Panc1 (cell line): Measurements from ENCODE around the gene TENM3. TPM values are rescaled to one million over a fixed set of nuclear protein-coding genes. Genes with fewer than 3 reads are reported as not detected.

Experiments used
- ATAC-seq: fragments of 200-7000 bp; cut with Tn5 transposase; 2 replicates; pipeline ENCODE4 v1.9.1; 2020; ENCODE audit warnings: mild to moderate bottlenecking, moderate library complexity
- BruUV-seq: library from RNA; stranded (reverse); fragments of 400-500 nt; replicated peaks from 2 replicates; lab custom pipeline; 2021; lab: Mats Ljungman, UMichigan
- CTCF ChIA-PET: fragments of 300-600 bp; sonication (Branson Sonifier 250); formaldehyde crosslinking; loops from one replicate; lab custom pipeline; 2022; ENCODE audit warnings: antibody characterized with exemption; lab: Charles Lee
- POLR2A ChIA-PET: fragments of 300-600 bp; sonication (Branson Sonifier 250); formaldehyde crosslinking; loops from one replicate; lab custom pipeline; 2022; ENCODE audit warnings: antibody characterized with exemption; lab: Charles Lee
- DNase-seq: peaks from one replicate; pipeline ENCODE4 v3.0.0-alpha.2; 2010; ENCODE audit warnings: low read depth, low spot score
- H3K27ac ChIP-seq: 2 replicates; pipeline ENCODE4 v1.5.1; 2011; ENCODE audit warnings: mild to moderate bottlenecking, low read length, inconsistent platforms
- H3K27me3 ChIP-seq: fragments of 200-500 bp; sonication (Bioruptor generic); 2 replicates; pipeline ENCODE4 v1.6.0; 2014; ENCODE audit warnings: low read length, inconsistent platforms; ENCODE audit not compliant: control insufficient read depth, insufficient read depth
- H3K36me3 ChIP-seq: fragments of 200-500 bp; sonication (Bioruptor generic); 2 replicates; pipeline ENCODE4 v1.5.1; 2014; ENCODE audit warnings: inconsistent platforms, mild to moderate bottlenecking, low read length, moderate library complexity; ENCODE audit not compliant: control insufficient read depth, insufficient read depth
- H3K4me1 ChIP-seq: 2 replicates; pipeline ENCODE4 v1.5.1; 2011; ENCODE audit warnings: inconsistent platforms, mild to moderate bottlenecking, low read length, moderate library complexity; ENCODE audit not compliant: control insufficient read depth, insufficient read depth
- H3K4me3 ChIP-seq, 2 experiments: 2 replicates each; pipeline ENCODE4 v1.5.1; 2011 to 2012; ENCODE audit warnings: low read depth in 2 of 2, low read length in 2 of 2, mild to moderate bottlenecking in 2 of 2, inconsistent platforms in 1 of 2, moderate library complexity in 1 of 2
- H3K9me3 ChIP-seq: fragments of 200-500 bp; sonication (Bioruptor generic); 2 replicates; pipeline ENCODE4 v1.5.1; 2014; ENCODE audit warnings: low read depth, mild to moderate bottlenecking, inconsistent platforms, low read length, moderate library complexity; ENCODE audit not compliant: control insufficient read depth, insufficient read depth
- POLR2AphosphoS5 ChIP-seq: IDR thresholded peaks from 2 replicates; pipeline ENCODE4 v1.6.1; 2012; ENCODE audit warnings: mild to moderate bottlenecking, low read depth, low read length, moderate library complexity
- SIN3A ChIP-seq: IDR thresholded peaks from 2 replicates; pipeline ENCODE4 v1.6.1; 2012; ENCODE audit warnings: low read depth, mild to moderate bottlenecking, low read length, moderate library complexity, borderline replicate concordance; ENCODE audit not compliant: insufficient read depth
- TCF7L2 ChIP-seq: IDR thresholded peaks from 2 replicates; pipeline ENCODE4 v1.6.1; 2011; ENCODE audit warnings: mild to moderate bottlenecking, low read depth, low read length, inconsistent platforms
- in situ Hi-C: cut with HindIII; loops from 2 replicates; pipeline ENCODE4 v1.10.0; 2016; ENCODE audit warnings: low sequenced_read_pairs, low pct_unique_long_range_greater_than_20kb
- intact Hi-C: fragments of 100-400 bp; cut with micrococcal nuclease; formaldehyde crosslinking; loops from one replicate; pipeline ENCODE4 v1.10.0; 2022; ENCODE audit not compliant: unreplicated experiment
- total RNA-seq: library from RNA; stranded (reverse); gene quantifications from one replicate; pipeline ENCODE4 v1.2.1, GENCODE V29; 2021; ENCODE audit not compliant: unreplicated experiment
- TF ChIP-seq, protein P1 (sequence below), 2 experiments: IDR thresholded peaks; 2 replicates each; pipeline ENCODE4 v1.6.1; 2011 to 2012; ENCODE audit warnings: low read depth in 2 of 2, control low read depth in 1 of 2, low read length in 1 of 2, mild to moderate bottlenecking in 1 of 2, moderate library complexity in 1 of 2; ENCODE audit not compliant: insufficient read depth in 1 of 2
- TF ChIP-seq, protein P2 (sequence below): fragments of 450-650 bp; IDR thresholded peaks from 2 replicates; pipeline ENCODE4 v1.5.1; 2017; ENCODE audit warnings: mild to moderate bottlenecking

TENM3 gene
- total RNA-seq, 1 experiment from 2014 or later, result 0.95 TPM

DNA sequence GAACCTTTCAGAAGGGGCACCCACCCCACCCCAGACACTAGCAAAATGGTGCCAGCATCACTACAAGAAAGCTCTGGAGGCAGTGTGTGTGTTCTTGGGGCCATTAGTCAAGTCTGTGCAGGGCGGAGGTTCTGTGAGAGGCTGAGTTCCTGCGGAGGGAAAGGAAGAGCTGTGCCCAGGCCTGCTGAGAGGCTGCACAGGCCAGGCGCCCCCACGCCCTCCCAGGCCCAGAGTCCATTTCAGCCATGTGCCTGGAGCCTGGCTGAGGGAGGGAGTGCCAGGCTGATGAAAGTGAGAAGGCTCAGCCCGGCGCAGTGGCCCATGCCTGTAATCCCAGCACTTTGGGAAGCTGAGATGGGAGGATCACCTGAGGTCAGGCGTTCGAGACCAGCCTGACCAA, 584.0 kb downstream of the TENM3 start:
- POLR2A ChIA-PET, result no interaction called here
- in situ Hi-C loops, result no loop called here

DNA sequence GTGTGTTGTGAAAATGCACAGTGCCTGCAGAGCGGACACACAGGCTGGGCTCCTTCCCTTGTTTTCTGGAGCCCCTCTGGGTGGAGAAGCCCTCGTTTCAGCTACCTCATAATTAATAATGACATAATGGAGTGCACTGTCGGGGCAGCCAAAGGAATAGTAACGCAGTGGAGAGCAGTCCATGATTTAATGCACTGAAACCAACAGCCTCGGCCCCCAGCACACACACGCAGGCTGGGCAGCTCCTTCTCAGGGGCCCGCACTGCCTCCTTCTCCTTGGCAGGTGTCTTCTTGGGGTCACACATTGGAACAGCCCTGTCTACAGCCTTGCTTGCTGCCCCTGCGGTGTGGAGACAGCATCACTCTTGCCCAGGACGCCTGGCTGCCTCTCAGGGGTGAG, 584.8 kb downstream of the TENM3 start:
- Histone ChIP-seq H3K4me1 (no peaks in the 10 kb centered on the region), H3K4me3 (no peak overlapping the region), H3K9me3 (no peaks in the 10 kb centered on the region), H3K27me3 (no peaks in the 10 kb centered on the region), H3K27ac (no peak overlapping the region), H3K36me3 (no peaks in the 10 kb centered on the region)
- BruUV-seq, result no TSS peak
- intact Hi-C loops, result no loop called here
- CTCF ChIA-PET, result no interaction called here
- ATAC-seq (no peak), DNase-seq (no peak)
- POLR2A ChIA-PET, result no interaction called here
- no peak for TF ChIP-seq SIN3A
- TF ChIP-seq, protein P1, sequence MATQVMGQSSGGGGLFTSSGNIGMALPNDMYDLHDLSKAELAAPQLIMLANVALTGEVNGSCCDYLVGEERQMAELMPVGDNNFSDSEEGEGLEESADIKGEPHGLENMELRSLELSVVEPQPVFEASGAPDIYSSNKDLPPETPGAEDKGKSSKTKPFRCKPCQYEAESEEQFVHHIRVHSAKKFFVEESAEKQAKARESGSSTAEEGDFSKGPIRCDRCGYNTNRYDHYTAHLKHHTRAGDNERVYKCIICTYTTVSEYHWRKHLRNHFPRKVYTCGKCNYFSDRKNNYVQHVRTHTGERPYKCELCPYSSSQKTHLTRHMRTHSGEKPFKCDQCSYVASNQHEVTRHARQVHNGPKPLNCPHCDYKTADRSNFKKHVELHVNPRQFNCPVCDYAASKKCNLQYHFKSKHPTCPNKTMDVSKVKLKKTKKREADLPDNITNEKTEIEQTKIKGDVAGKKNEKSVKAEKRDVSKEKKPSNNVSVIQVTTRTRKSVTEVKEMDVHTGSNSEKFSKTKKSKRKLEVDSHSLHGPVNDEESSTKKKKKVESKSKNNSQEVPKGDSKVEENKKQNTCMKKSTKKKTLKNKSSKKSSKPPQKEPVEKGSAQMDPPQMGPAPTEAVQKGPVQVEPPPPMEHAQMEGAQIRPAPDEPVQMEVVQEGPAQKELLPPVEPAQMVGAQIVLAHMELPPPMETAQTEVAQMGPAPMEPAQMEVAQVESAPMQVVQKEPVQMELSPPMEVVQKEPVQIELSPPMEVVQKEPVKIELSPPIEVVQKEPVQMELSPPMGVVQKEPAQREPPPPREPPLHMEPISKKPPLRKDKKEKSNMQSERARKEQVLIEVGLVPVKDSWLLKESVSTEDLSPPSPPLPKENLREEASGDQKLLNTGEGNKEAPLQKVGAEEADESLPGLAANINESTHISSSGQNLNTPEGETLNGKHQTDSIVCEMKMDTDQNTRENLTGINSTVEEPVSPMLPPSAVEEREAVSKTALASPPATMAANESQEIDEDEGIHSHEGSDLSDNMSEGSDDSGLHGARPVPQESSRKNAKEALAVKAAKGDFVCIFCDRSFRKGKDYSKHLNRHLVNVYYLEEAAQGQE (IDR thresholded peaks at IDR 0.05; ENCODE audit: insufficient read depth in 1 of 2, low read depth in 2 of 2, low read length in 1 of 2), result no peak
- in situ Hi-C loops, result no loop called here

More for the DNA sequence above, 584.0 kb downstream of the TENM3 start:
- Histone ChIP-seq H3K27ac (no peak overlapping the region), H3K9me3 (no peaks in the 10 kb centered on the region), H3K36me3 (no peaks in the 10 kb centered on the region), H3K27me3 (no peaks in the 10 kb centered on the region), H3K4me3 (no peak overlapping the region), H3K4me1 (no peaks in the 10 kb centered on the region)
- ATAC-seq (no peak), DNase-seq (no peak)
- BruUV-seq, result no TSS peak
- intact Hi-C loops, result no loop called here
- CTCF ChIA-PET, result interaction anchor here (0.7 kb wide), 1 partner anchor 453 kb away, joined by 7 read pairs; no protein-coding TSS in a partner anchor
- TF ChIP-seq, protein P1 (IDR thresholded peaks at IDR 0.05; ENCODE audit: insufficient read depth in 1 of 2, low read depth in 2 of 2, low read length in 1 of 2), result no peak
- no peak for TF ChIP-seq SIN3A
- TF ChIP-seq, protein P2, sequence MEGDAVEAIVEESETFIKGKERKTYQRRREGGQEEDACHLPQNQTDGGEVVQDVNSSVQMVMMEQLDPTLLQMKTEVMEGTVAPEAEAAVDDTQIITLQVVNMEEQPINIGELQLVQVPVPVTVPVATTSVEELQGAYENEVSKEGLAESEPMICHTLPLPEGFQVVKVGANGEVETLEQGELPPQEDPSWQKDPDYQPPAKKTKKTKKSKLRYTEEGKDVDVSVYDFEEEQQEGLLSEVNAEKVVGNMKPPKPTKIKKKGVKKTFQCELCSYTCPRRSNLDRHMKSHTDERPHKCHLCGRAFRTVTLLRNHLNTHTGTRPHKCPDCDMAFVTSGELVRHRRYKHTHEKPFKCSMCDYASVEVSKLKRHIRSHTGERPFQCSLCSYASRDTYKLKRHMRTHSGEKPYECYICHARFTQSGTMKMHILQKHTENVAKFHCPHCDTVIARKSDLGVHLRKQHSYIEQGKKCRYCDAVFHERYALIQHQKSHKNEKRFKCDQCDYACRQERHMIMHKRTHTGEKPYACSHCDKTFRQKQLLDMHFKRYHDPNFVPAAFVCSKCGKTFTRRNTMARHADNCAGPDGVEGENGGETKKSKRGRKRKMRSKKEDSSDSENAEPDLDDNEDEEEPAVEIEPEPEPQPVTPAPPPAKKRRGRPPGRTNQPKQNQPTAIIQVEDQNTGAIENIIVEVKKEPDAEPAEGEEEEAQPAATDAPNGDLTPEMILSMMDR, result no peak
- no peak for TF ChIP-seq TCF7L2
- TF ChIP-seq POLR2AphosphoS5, result no peak
